Vagina (tissue), 2 donors: Measurements from ENCODE around the gene C1orf21.

Experiments used
- POLR2A ChIP-seq, 2 donors: fragments of 450-650 bp; IDR thresholded peaks; one replicate each; pipeline ENCODE4 v1.6.1; 2017; ENCODE audit warnings: antibody characterized with exemption in 2 of 2, mild to moderate bottlenecking in 2 of 2, moderate library complexity in 2 of 2
- POLR2AphosphoS5 ChIP-seq, 2 donors: sonication (generic); formaldehyde crosslinking; IDR thresholded peaks; one replicate each; pipeline ENCODE4 v1.9.0; 2017; ENCODE audit warnings: antibody characterized with exemption in 2 of 2, mild to moderate bottlenecking in 2 of 2, low read depth in 1 of 2; ENCODE audit not compliant: insufficient read depth in 1 of 2
- TF ChIP-seq, protein P1 (sequence below), 3 experiments: fragments of 450-650 bp in 2 of 3; fragments of 200-600 bp in 1 of 3; sonication (generic) in 1 of 3; IDR thresholded peaks; one replicate each; pipeline ENCODE4 v1.5.1; 2017 to 2019; ENCODE audit warnings: antibody characterized with exemption in 3 of 3, mild to moderate bottlenecking in 2 of 3, moderate library complexity in 2 of 3

DNA sequence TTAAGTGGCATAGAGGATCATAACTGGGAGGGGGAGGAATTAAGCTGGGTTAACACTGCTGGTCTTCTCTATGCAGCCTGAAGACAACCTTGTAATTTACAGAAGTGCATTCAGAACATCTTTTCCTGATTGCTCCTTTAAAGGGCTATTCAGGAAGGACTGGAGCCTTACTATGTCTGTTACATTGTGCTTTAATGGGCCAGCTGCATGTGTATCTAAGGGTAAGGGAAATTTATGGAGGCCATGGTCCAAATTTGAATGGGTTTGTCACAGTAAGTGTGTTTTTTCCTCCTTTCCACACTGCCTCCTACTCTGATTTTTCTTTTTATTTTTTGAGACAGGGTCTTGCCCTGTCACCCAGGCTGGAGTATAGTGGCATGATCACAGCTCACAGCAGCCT is 19.6 kb downstream of the C1orf21 start:
- TF ChIP-seq, protein P1, sequence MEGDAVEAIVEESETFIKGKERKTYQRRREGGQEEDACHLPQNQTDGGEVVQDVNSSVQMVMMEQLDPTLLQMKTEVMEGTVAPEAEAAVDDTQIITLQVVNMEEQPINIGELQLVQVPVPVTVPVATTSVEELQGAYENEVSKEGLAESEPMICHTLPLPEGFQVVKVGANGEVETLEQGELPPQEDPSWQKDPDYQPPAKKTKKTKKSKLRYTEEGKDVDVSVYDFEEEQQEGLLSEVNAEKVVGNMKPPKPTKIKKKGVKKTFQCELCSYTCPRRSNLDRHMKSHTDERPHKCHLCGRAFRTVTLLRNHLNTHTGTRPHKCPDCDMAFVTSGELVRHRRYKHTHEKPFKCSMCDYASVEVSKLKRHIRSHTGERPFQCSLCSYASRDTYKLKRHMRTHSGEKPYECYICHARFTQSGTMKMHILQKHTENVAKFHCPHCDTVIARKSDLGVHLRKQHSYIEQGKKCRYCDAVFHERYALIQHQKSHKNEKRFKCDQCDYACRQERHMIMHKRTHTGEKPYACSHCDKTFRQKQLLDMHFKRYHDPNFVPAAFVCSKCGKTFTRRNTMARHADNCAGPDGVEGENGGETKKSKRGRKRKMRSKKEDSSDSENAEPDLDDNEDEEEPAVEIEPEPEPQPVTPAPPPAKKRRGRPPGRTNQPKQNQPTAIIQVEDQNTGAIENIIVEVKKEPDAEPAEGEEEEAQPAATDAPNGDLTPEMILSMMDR (IDR thresholded peaks at IDR 0.05): no peak
- TF ChIP-seq POLR2A (IDR thresholded peaks at IDR 0.05): no peak
- TF ChIP-seq POLR2AphosphoS5 (IDR thresholded peaks at IDR 0.05; ENCODE audit: insufficient read depth in 1 of 2, low read depth in 1 of 2): no peak
